HepG2 (cell line): Measurements from ENCODE around the gene WDR27. TPM values are rescaled to one million over a fixed set of nuclear protein-coding genes. Genes with fewer than 3 reads are reported as not detected.

Experiments used
- DDIT3 ChIP-seq: sonication (generic); formaldehyde crosslinking; IDR thresholded peaks from 2 replicates; pipeline ENCODE4 v1.4.0; 2020; ENCODE audit warnings: mild to moderate bottlenecking, missing genetic modification reagents
- GATAD2A ChIP-seq: IDR thresholded peaks from 2 replicates; pipeline ENCODE4 v1.6.1; 2016
- HOXA9 ChIP-seq: sonication (generic); formaldehyde crosslinking; IDR thresholded peaks from 2 replicates; pipeline ENCODE4 v1.8.1; 2022; ENCODE audit warnings: missing genetic modification reagents, mild to moderate bottlenecking, moderate library complexity, borderline replicate concordance
- MBNL3 ChIP-seq: fragments of 250-450 bp; sonication (Bioruptor Pico); conservative IDR thresholded peaks from 2 replicates; pipeline ENCODE4 v1.8.0; 2022; ENCODE audit warnings: mild to moderate bottlenecking, inconsistent platforms
- PBX2 ChIP-seq: IDR thresholded peaks from 2 replicates; pipeline ENCODE4 v1.6.1; 2016; ENCODE audit warnings: control low read depth
- ZBTB40 ChIP-seq, 2 experiments: fragments of 450-650 bp in 1 of 2; sonication (generic) in 1 of 2; formaldehyde crosslinking in 1 of 2; IDR thresholded peaks; 2 replicates each; pipeline versions ENCODE4 v1.6.1 to v1.8.0; 2016 to 2022; ENCODE audit warnings: antibody characterized with exemption in 1 of 2, mild to moderate bottlenecking in 1 of 2, missing genetic modification reagents in 1 of 2
- ZBTB7A ChIP-seq: sonication (generic); formaldehyde crosslinking; IDR thresholded peaks from 2 replicates; pipeline ENCODE4 v1.8.0; 2022; ENCODE audit warnings: mild to moderate bottlenecking, missing genetic modification reagents
- ZNF121 ChIP-seq: sonication (generic); formaldehyde crosslinking; IDR thresholded peaks from 2 replicates; pipeline ENCODE4 v1.5.0; 2020; ENCODE audit warnings: mild to moderate bottlenecking, missing genetic modification reagents
- ZNF18 ChIP-seq: sonication (generic); formaldehyde crosslinking; IDR thresholded peaks from 2 replicates; pipeline ENCODE4 v1.8.0; 2022; ENCODE audit warnings: mild to moderate bottlenecking, missing genetic modification reagents; ENCODE audit not compliant: insufficient replicate concordance
- ZNF552 ChIP-seq: sonication (generic); formaldehyde crosslinking; IDR thresholded peaks from 2 replicates; pipeline ENCODE4 v1.9.0; 2022; ENCODE audit warnings: missing genetic modification reagents, mild to moderate bottlenecking, borderline replicate concordance
- ZXDC ChIP-seq: sonication (generic); formaldehyde crosslinking; IDR thresholded peaks from 2 replicates; pipeline ENCODE4 v1.5.0; 2020; ENCODE audit warnings: mild to moderate bottlenecking, missing genetic modification reagents
- polyA plus RNA-seq, 8 experiments: library from polyadenylated mRNA; depleted of rRNA in 3 of 8; stranded (reverse) in 7 of 8; unstranded in 1 of 8; fragments of >200 nt; fragmentation: Illumina TruSeq in 4 of 8; extraction: Trizol in 4 of 8; gene quantifications; 2 replicates each; pipeline versions ENCODE4 v1.2.1 to v1.2.3, GENCODE V29; 2011 to 2016; ENCODE audit warnings: low read depth in 4 of 8, missing spikeins in 1 of 8, mixed read lengths in 1 of 8; ENCODE audit not compliant: insufficient read depth in 1 of 8
- total RNA-seq, 5 experiments: library from RNA; depleted of rRNA; stranded (reverse); fragments of >200 nt; fragmentation: Illumina TruSeq; extraction: Trizol; gene quantifications; 2 replicates each; pipeline ENCODE4 v1.2.3, GENCODE V29; 2016; ENCODE audit warnings: low read depth in 1 of 5

The WDR27 gene
- total and polyA plus RNA-seq, 2 of the 13 experiments (the other 11 are each of a cell fraction or from before 2014, with no cell fraction given): 34.1 to 80.3 TPM

- TF ChIP-seq ZBTB40 (IDR thresholded peaks at IDR 0.05) (no peak), ZBTB40 (CRISPR knock-in tag; IDR thresholded peaks at IDR 0.05) (peak; percentile 85; the same call in 1 of the 2 replicates), PBX2 (CRISPR knock-in tag) (no peak), GATAD2A (no peak), ZBTB7A (CRISPR knock-in tag) (peak; percentile 98), ZNF18 (CRISPR knock-in tag) (peak; percentile 53), MBNL3 (CRISPR knock-in tag) (no peak; the same call in 1 of the 2 replicates), ZNF552 (CRISPR knock-in tag) (peak; percentile 90), DDIT3 (no peak), HOXA9 (peak; percentile 98), ZNF121 (CRISPR knock-in tag) (no peak; the same call in 1 of the 2 replicates), ZXDC (CRISPR knock-in tag) (no peak)
Measured at GRCh38 chr6:169724494-169725124, 22.8 kb upstream of the WDR27 start, which contains the start of gene PHF10 (continued).
